Measurements from ENCODE around the gene RARRES2. TPM values are rescaled to one million over a fixed set of nuclear protein-coding genes. Genes with fewer than 3 reads are reported as not detected.

The RARRES2 gene
- total RNA-seq, 1 donor from 2014 or later: 19.0 TPM

- H3K36me3 Mint-ChIP-seq (ENCODE audit: insufficient read depth): peaks cover 3% of the 10 kb centered on the region
- no peak overlapping the region for H3K27ac Mint-ChIP-seq
These were observed 11.9 kb downstream of the RARRES2 start for GRCh38 chr7:150329331-150330120.

GRCh38 chr7:150327308-150327707, 14.1 kb downstream of the RARRES2 start:
- TF ChIP-seq CTCF (IDR thresholded peaks at IDR 0.05; ENCODE audit: unreplicated experiment): no peak
- Mint-ChIP-seq H3K4me3 (ENCODE audit: low read depth) (no peak overlapping the region), H3K4me1 (ENCODE audit: low read depth) (peaks cover 13% of the 10 kb centered on the region), H3K27me3 (no peaks in the 10 kb centered on the region), H3K9me3 (ENCODE audit: low read depth) (no peaks in the 10 kb centered on the region), H3K27ac (no peak overlapping the region), H3K36me3 (ENCODE audit: insufficient read depth) (peaks cover 3% of the 10 kb centered on the region)
- DNase-seq (ENCODE audit: low spot score, unreplicated experiment): no peak

More at GRCh38 chr7:150329331-150330120, 11.9 kb downstream of the RARRES2 start:
- TF ChIP-seq CTCF (IDR thresholded peaks at IDR 0.05; ENCODE audit: unreplicated experiment): no peak
- peaks cover 6% of the 10 kb centered on the region for H3K4me1 Mint-ChIP-seq (ENCODE audit: low read depth)
- DNase-seq (ENCODE audit: low spot score, unreplicated experiment): no peak
- H3K9me3 Mint-ChIP-seq (ENCODE audit: low read depth): no peaks in the 10 kb centered on the region
- no peak overlapping the region for H3K4me3 Mint-ChIP-seq (ENCODE audit: low read depth)
- H3K27me3 Mint-ChIP-seq: no peaks in the 10 kb centered on the region

GRCh38 chr7:150326657-150327268, 14.7 kb downstream of the RARRES2 start:
- Mint-ChIP-seq H3K36me3 (ENCODE audit: insufficient read depth) (peaks cover 3% of the 10 kb centered on the region), H3K27me3 (no peaks in the 10 kb centered on the region), H3K9me3 (ENCODE audit: low read depth) (no peaks in the 10 kb centered on the region), H3K4me1 (ENCODE audit: low read depth) (peaks cover 13% of the 10 kb centered on the region), H3K4me3 (ENCODE audit: low read depth) (no peak overlapping the region), H3K27ac (peak overlapping the region; percentile 5)
- no peak for DNase-seq (ENCODE audit: low spot score, unreplicated experiment)
- TF ChIP-seq CTCF (IDR thresholded peaks at IDR 0.05; ENCODE audit: unreplicated experiment): no peak

GRCh38 chr7:150325901-150326300, 15.5 kb downstream of the RARRES2 start:
- peaks cover 4% of the 10 kb centered on the region for H3K36me3 Mint-ChIP-seq (ENCODE audit: insufficient read depth)
- no peaks in the 10 kb centered on the region for H3K27me3 Mint-ChIP-seq
- TF ChIP-seq CTCF (IDR thresholded peaks at IDR 0.05; ENCODE audit: unreplicated experiment): no peak

GRCh38 chr7:150325110-150325611, 16.3 kb downstream of the RARRES2 start:
- H3K4me1 Mint-ChIP-seq (ENCODE audit: low read depth): peaks cover 13% of the 10 kb centered on the region
- H3K27ac Mint-ChIP-seq: peak overlapping the region; percentile 41
- no peak for TF ChIP-seq CTCF (IDR thresholded peaks at IDR 0.05; ENCODE audit: unreplicated experiment)
- DNase-seq (ENCODE audit: low spot score, unreplicated experiment): no peak
- H3K9me3 Mint-ChIP-seq (ENCODE audit: low read depth): no peaks in the 10 kb centered on the region
- H3K36me3 Mint-ChIP-seq (ENCODE audit: insufficient read depth): peaks cover 4% of the 10 kb centered on the region
- H3K4me3 Mint-ChIP-seq (ENCODE audit: low read depth): peak overlapping the region; percentile 92
- H3K27me3 Mint-ChIP-seq: no peaks in the 10 kb centered on the region

More at GRCh38 chr7:150325901-150326300, 15.5 kb downstream of the RARRES2 start:
- no peak overlapping the region for H3K27ac Mint-ChIP-seq
- DNase-seq (ENCODE audit: low spot score, unreplicated experiment): no peak
- no peak overlapping the region for H3K4me3 Mint-ChIP-seq (ENCODE audit: low read depth)
- no peaks in the 10 kb centered on the region for H3K9me3 Mint-ChIP-seq (ENCODE audit: low read depth)
- peaks cover 13% of the 10 kb centered on the region for H3K4me1 Mint-ChIP-seq (ENCODE audit: low read depth)
